Measurements from ENCODE around the gene GCN1.
"Not testable (repeated sequence)": the region's sequence is repeated elsewhere in the genome, so short reads cannot be mapped to it uniquely, and the experiment has no call there.

GCN1 gene

DNA sequence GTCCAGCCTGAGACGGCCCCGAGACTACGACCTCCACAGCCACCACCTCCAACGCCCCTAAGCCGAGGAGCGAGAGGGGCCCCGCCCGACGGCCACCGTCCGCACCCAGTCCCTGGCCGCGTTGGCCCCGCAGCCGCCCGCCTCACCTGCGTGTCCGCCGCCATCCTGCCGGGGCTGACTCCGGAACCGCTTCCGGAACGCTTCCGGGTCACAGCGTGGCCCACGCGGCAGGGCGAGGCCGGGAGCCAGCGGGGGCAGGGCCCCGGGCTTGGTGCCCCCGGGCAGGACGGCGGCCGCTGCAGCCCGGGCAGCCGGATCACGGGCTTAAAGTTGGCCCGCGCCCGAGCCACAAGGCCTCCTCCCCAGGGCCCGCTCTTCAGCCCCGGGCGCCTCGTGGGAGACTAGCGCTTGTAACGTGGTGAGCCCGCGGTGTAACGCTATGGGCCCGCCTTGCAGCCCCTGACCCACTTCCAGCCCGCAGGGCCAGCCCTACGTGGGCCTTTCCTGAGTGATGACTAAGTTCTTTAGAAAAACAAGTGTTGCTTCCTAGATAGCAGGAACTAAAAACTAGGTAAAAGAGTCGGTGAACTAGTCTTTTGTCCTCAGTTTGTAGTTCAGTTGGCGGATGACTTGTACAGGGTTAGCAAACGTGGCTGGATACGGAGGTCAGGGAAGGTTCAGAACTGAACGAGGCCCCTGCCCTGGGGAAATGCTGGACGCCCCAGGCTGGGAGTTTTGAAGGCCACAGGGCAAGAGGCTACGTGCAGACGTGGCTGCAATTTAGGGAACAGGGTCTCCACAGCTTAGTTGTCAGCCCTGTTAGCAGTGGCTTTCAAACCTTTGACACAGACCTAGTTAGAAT, at the start of gene GCN1:
TSS of gene GCN1 (minus strand) at position 182 of the 862 bp plus-strand sequence. CDS start at position 164, 18 bp downstream.
- DNase-seq, result peak; percentile 52

- no peak for DNase-seq
Observed at GRCh38 chr12:120242971-120243699, 48.6 kb upstream of the GCN1 start.

GRCh38 chr12:120242275-120242799, 47.8 kb upstream of the GCN1 start:
- DNase-seq, result no peak

DNA sequence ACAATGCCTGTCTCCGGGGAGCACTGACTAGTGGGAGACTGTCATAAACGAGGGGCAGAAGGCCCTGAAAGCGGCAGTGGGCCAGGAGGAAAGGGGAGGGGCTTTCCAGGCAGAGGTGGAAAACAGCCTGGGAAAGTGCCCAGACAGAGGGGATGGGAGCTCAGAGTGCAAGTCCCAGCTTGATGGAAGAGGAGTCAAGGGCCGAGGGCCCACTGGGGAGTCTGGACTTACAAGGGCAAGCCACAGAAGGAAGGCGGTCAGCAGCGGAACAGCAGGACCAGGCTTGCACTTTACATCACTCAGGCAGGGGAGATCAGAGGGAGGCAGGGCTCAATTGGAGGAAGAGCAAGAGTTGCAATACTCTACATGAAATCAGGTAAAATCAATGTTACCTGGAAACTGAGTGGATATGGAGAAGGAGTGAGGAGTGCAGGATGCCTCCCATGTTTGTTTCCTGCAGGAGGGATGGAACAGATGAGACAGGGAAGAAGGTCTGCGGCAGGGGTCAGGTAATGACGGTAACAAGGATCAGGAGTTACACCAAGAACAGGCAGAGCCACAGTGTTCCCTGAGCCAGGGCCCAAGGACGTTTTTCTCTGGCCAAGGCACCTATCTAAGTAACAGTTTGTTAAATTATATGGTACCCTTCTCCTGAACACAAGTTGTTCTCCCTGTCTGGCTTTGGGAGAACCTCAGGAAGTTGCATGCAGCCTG, 47.2 kb upstream of the GCN1 start:
- DNase-seq, result no peak

GRCh38 chr12:120240495-120240833, 45.9 kb upstream of the GCN1 start:
- DNase-seq, result no peak

- DNase-seq, result no peak
Observed at GRCh38 chr12:120239776-120240494, 45.4 kb upstream of the GCN1 start.

GRCh38 chr12:120238839-120239445, 44.4 kb upstream of the GCN1 start:
- DNase-seq, result no peak

DNA sequence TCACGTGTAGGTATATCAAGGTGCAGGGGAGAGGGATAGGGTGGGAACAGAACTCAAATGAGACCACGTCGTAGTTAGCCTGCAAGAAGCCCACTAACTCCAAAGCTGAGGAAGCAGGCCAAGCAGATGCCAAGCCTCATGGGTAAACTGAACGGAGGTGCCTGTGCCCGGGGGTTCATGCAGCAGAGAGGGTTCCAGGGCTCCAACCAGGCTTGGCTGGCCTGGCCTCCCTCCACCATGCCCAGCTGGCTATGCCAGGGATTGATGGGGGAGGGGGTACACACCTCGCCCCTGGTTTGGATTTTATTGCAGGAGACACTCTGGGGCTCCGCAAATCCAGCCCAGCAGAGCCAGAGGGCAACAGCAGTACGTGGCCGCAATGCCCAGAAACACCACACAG, 43.7 kb upstream of the GCN1 start:
- no peak for DNase-seq

GRCh38 chr12:120237360-120238171, 43.1 kb upstream of the GCN1 start:
- DNase-seq, result no peak

- not testable (repeated sequence) for DNase-seq
Observed at GRCh38 chr12:120236809-120237208, 42.3 kb upstream of the GCN1 start.

DNA sequence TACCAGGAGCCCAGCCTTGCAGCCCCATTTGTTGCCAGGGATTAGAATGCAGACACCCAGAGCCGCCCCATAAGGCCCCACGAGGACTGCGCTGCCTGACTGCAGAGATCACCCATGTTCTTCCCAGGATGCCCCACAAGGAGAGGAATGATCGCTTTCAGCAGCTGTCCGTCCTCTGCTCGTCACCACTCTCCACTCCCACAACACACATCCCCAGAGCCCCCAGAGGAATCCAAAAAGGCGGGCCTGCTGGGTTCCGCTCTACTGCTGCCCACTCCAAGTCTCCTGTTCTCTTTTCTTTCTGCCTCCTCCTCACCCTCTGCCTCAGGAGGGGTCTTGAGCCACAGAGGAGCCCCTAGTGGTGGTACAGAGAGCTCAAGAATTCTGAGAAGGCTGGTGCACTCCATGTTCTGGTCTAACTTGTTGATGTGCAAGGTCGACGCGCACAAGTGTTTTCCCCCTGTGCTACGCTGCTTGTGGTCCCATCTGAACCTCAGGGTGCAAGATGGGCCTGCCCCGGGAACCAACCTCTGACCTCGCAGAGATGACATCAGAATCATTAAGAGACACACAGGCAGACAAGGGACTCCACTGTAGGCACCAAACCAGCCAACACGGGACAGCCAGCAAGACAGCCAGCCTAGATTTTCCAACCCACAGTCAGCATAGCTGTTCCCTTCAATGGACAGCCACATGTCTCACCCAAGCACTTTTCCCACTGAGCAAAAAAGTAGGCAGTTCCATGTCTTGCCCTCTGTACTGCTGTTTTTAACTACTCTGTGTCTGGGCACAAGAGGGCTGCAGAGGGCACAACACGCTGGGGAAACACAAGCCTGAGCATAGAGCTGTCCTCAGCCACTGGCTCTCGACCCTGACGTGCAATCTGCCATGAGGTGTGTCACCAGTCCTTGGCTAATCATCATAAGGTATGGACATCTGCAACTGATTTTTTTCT, 41.1 kb upstream of the GCN1 start:
- no peak for DNase-seq

GRCh38 chr12:120234643-120235368, 40.3 kb upstream of the GCN1 start:
- DNase-seq, result no peak

- no peak for DNase-seq
Observed at GRCh38 chr12:120231316-120232011, 36.9 kb upstream of the GCN1 start.

DNA sequence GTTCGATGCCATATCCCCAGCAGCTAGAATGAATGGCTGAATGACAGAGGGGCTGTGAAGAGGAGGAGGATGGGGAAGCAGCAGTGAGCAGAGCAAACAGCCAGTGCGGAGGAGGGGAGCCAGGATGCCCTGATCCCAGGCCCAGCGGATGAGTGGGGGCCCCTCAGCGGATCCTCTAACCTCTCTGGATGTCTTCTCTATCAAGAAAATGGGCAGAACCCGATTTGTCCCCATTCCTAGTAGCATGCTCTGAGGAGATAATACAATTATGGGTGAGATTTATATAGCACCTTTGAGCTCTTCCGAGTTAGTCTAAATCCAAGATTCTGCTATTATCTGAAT, 36.4 kb upstream of the GCN1 start:
- no peak for DNase-seq

- DNase-seq, result no peak
Observed at GRCh38 chr12:120230326-120230973, 35.9 kb upstream of the GCN1 start.

DNA sequence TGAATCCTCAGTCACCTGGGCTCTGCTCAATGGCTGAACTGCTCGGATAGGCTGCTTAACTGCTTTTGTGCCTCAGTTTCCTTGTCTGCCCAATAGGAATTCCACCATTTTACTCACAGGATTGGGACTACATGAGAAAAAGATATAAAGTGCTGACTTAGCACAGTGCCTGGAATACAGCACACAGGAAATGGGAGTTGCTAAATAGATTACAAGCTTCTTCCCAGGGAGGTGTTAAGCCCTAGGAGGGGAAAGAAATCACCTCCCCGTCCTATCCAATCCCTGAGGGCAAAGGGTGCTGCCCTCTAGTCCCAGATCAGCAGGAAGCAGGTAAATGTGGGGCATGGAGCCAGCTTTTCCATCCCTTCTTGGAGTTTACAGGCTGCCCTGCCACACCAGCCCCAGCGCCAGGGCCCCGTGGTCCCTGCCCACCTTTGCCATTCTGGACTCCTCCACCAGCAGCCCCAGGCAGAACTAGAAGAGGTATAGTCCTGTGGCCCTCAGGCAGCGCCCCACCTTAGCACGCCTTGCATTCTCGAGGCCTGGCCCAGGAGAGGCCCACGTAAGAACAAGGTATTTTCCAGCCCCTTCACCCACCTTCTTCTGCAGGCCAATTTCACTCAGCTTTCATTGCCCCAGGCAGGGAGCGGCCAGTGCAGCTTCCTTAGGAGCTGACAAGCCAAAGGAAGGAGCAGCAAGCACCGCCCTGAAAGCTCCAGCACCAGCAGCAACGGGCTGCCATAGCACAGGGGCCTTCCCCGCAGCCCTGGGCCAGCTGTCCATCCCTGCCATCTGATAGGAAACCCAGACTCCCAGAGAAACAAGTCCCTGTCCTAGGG, 35.2 kb upstream of the GCN1 start:
- no peak for DNase-seq

- DNase-seq, result no peak
Observed at GRCh38 chr12:120229071-120229486, 34.6 kb upstream of the GCN1 start.
